ENCODE results near the gene PPP1R15A.

Gene PPP1R15A

DNA sequence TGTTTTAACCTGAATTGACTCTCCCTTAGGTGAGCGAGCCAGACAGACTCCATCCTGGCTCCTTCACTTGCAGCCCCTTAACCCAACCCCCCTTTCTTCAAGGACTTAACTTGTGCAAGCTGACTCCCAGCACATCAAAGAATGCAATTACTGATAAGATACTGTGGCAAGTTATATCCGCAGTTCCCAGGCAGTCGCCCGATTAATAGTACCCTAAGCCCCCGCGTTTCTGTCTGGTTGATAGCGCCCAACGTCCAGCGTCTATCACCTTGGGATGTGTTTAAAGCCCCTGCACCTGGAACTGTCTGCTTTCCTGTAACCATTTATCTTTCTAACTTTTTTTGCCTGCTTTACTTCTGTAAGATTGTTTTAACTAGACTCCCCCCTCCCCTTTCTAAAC is 42.1 kb upstream of the PPP1R15A start (continued):
- no peak for TF ChIP-seq ARNTL (CRISPR knock-in tag; IDR thresholded peaks at IDR 0.05; ENCODE audit: borderline replicate concordance, low read depth)
- no peak for TF ChIP-seq ZNF565 (CRISPR knock-in tag; conservative IDR thresholded peaks at IDR 0.05; ENCODE audit: low read depth)
- no peak for TF ChIP-seq GLIS3 (CRISPR knock-in tag; IDR thresholded peaks at IDR 0.05)
- TF ChIP-seq OSR1 (CRISPR knock-in tag; IDR thresholded peaks at IDR 0.05) = no peak
- no peak for TF ChIP-seq ZC3H10 (CRISPR knock-in tag; IDR thresholded peaks at IDR 0.05)
- no peak for TF ChIP-seq ISL1 (CRISPR knock-in tag; IDR thresholded peaks at IDR 0.05)
- no peak for TF ChIP-seq PPARA (CRISPR knock-in tag; IDR thresholded peaks at IDR 0.05; ENCODE audit: borderline replicate concordance)
- no peak for TF ChIP-seq ESRRG (CRISPR knock-in tag; IDR thresholded peaks at IDR 0.05)

DNA sequence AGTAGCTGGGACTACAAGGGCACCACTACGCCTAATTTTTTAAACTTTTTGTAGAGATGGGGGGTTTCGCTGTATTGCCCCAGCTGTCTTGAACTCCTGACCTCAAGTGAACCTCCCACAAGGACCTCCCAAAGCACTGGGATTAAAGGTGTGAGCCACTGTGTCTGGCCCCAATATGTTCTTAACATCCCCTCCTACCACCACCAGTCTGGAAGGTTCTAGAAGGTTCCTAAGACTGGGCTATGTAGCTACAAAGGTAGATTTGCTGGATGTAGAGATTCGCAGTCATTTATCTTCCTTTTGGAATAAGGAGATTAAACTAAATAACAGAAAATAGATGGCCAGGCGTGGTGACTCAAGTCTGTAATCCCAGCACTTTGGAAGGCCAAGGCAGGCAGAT is 41.3 kb upstream of the PPP1R15A start:
- TF ChIP-seq ZNF70 (CRISPR knock-in tag; IDR thresholded peaks at IDR 0.05) = no peak
- TF ChIP-seq OSR1 (CRISPR knock-in tag; IDR thresholded peaks at IDR 0.05) = no peak
- TF ChIP-seq, protein P1, sequence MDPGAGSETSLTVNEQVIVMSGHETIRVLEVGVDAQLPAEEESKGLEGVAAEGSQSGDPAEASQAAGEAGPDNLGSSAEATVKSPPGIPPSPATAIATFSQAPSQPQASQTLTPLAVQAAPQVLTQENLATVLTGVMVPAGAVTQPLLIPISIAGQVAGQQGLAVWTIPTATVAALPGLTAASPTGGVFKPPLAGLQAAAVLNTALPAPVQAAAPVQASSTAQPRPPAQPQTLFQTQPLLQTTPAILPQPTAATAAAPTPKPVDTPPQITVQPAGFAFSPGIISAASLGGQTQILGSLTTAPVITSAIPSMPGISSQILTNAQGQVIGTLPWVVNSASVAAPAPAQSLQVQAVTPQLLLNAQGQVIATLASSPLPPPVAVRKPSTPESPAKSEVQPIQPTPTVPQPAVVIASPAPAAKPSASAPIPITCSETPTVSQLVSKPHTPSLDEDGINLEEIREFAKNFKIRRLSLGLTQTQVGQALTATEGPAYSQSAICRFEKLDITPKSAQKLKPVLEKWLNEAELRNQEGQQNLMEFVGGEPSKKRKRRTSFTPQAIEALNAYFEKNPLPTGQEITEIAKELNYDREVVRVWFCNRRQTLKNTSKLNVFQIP (CRISPR knock-in tag; IDR thresholded peaks at IDR 0.05; ENCODE audit: borderline replicate concordance, low read depth) = no peak
- no peak for TF ChIP-seq TCF4 (CRISPR knock-in tag; IDR thresholded peaks at IDR 0.05; ENCODE audit: borderline replicate concordance)
- TF ChIP-seq ZFP3 (CRISPR knock-in tag; IDR thresholded peaks at IDR 0.05) = no peak
- no peak for TF ChIP-seq RARB (CRISPR knock-in tag; IDR thresholded peaks at IDR 0.05)
- TF ChIP-seq, protein P2, sequence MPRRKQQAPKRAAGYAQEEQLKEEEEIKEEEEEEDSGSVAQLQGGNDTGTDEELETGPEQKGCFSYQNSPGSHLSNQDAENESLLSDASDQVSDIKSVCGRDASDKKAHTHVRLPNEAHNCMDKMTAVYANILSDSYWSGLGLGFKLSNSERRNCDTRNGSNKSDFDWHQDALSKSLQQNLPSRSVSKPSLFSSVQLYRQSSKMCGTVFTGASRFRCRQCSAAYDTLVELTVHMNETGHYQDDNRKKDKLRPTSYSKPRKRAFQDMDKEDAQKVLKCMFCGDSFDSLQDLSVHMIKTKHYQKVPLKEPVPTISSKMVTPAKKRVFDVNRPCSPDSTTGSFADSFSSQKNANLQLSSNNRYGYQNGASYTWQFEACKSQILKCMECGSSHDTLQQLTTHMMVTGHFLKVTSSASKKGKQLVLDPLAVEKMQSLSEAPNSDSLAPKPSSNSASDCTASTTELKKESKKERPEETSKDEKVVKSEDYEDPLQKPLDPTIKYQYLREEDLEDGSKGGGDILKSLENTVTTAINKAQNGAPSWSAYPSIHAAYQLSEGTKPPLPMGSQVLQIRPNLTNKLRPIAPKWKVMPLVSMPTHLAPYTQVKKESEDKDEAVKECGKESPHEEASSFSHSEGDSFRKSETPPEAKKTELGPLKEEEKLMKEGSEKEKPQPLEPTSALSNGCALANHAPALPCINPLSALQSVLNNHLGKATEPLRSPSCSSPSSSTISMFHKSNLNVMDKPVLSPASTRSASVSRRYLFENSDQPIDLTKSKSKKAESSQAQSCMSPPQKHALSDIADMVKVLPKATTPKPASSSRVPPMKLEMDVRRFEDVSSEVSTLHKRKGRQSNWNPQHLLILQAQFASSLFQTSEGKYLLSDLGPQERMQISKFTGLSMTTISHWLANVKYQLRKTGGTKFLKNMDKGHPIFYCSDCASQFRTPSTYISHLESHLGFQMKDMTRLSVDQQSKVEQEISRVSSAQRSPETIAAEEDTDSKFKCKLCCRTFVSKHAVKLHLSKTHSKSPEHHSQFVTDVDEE (CRISPR knock-in tag; IDR thresholded peaks at IDR 0.05) = no peak
- TF ChIP-seq ZC3H10 (CRISPR knock-in tag; IDR thresholded peaks at IDR 0.05) = no peak
- TF ChIP-seq, protein P3, sequence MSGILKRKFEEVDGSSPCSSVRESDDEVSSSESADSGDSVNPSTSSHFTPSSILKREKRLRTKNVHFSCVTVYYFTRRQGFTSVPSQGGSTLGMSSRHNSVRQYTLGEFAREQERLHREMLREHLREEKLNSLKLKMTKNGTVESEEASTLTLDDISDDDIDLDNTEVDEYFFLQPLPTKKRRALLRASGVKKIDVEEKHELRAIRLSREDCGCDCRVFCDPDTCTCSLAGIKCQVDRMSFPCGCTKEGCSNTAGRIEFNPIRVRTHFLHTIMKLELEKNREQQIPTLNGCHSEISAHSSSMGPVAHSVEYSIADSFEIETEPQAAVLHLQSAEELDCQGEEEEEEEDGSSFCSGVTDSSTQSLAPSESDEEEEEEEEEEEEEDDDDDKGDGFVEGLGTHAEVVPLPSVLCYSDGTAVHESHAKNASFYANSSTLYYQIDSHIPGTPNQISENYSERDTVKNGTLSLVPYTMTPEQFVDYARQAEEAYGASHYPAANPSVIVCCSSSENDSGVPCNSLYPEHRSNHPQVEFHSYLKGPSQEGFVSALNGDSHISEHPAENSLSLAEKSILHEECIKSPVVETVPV (CRISPR knock-in tag; IDR thresholded peaks at IDR 0.05) = no peak
- ATAC-seq = no peak

DNA sequence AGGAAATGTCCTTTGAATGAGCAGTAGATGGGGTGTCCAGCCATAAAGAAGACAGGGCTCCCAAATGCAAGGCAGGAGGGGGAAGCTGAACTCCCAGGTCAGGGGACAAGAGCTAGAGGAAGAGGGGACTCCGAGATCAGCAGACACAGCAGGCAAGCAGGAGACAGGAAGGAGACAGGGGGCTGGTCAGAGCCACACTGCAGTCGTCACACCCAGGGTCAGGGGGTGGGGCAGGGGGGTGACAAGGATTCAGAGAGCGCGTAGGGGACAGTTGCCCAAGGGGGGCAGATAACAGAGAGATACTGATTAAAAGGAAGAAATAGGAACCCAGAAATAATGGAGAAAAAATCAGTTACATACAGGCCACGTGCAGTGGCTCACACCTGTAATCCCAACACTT is 39.2 kb upstream of the PPP1R15A start:
- no peak for TF ChIP-seq GLIS3 (CRISPR knock-in tag; IDR thresholded peaks at IDR 0.05)
- TF ChIP-seq, protein P3 (CRISPR knock-in tag; IDR thresholded peaks at IDR 0.05) = no peak
- TF ChIP-seq ZNF70 (CRISPR knock-in tag; IDR thresholded peaks at IDR 0.05) = no peak
- no peak for TF ChIP-seq CSDC2 (CRISPR knock-in tag; IDR thresholded peaks at IDR 0.05)
- no peak for ATAC-seq

DNA sequence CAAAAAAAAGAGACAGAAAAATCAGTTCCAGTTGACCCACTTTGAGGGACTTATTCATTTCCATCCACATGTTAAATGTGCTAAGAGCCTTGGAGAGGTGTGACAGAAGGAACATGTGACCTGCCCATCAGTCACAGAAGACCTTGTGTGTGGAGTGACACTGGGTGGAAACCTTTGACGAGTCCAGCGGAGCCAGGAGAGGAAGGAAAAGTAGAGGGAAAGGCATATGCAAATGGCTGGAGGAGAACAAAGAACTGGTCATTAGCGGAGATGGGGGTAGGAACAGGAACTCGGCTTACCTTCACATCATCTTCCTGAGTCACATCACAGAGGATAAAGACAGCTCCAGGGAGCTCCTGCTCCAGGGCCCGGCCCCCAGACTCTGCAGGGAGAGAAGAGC is 38.2 kb upstream of the PPP1R15A start:
- TF ChIP-seq ZC3H10 (CRISPR knock-in tag; IDR thresholded peaks at IDR 0.05) = no peak
- TF ChIP-seq, protein P2 (CRISPR knock-in tag; IDR thresholded peaks at IDR 0.05) = no peak
- TF ChIP-seq TOX (CRISPR knock-in tag; IDR thresholded peaks at IDR 0.05; ENCODE audit: borderline replicate concordance) = no peak
- TF ChIP-seq, protein P1 (CRISPR knock-in tag; IDR thresholded peaks at IDR 0.05; ENCODE audit: borderline replicate concordance, low read depth) = no peak
- TF ChIP-seq, protein P3 (CRISPR knock-in tag; IDR thresholded peaks at IDR 0.05) = no peak
- no peak for TF ChIP-seq ZNF70 (CRISPR knock-in tag; IDR thresholded peaks at IDR 0.05)
- ATAC-seq = no peak

Measured in SK-N-SH treated with all-trans-retinoic acid at 6 μM for 48 hours (cell line).